ENCODE data around the gene CFAP92.
"Not testable (repeated sequence)": the region's sequence is repeated elsewhere in the genome, so short reads cannot be mapped to it uniquely, and the experiment has no call there.

Gene CFAP92

DNA sequence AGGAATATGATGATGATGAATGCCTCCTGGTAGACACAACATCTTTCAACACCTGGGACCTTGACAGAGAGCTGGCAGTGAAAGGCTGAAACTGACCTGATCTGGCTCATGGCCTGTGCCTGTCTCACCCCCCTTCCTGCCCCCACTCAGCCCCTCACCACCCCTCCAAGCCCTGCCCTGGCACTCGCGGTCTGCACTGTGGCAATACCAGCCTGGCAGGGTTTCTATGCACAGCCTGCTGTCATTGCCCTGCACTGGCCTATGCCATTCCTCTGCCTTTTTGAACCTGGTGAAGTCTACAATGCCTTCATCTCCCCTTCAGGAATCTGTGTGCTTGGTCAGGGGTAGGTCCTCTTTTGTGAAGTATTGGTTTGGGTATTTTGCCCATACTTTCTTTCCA lies 58.0 kb downstream of the CFAP92 start:
- DNase-seq (ENCODE audit: insufficient read length, low spot score) (no peak), FAIRE-seq (no peak)
- TF ChIP-seq POLR2A (IDR thresholded peaks at IDR 0.05; ENCODE audit: low read depth, low read length): no peak

DNA sequence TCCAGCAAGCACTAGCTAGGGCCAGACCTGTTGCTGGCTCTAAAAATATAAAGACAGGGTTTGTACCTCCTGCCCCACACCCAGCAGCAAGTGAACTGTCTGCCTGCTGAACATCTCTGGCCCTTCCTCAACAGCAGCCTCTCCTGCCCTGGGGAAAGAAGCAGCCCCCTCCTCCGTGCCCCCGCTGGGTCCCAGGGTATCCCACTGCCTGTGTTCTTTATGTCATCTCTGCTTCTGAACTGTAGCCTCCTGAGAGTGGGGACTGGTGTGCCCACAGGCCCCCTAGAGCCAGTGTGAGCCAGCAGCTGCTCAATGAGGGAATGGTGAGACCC lies 60.0 kb downstream of the CFAP92 start:
- DNase-seq (ENCODE audit: insufficient read length, low spot score): no peak
- FAIRE-seq: no peak
- TF ChIP-seq POLR2A (IDR thresholded peaks at IDR 0.05; ENCODE audit: low read depth, low read length): no peak

DNA sequence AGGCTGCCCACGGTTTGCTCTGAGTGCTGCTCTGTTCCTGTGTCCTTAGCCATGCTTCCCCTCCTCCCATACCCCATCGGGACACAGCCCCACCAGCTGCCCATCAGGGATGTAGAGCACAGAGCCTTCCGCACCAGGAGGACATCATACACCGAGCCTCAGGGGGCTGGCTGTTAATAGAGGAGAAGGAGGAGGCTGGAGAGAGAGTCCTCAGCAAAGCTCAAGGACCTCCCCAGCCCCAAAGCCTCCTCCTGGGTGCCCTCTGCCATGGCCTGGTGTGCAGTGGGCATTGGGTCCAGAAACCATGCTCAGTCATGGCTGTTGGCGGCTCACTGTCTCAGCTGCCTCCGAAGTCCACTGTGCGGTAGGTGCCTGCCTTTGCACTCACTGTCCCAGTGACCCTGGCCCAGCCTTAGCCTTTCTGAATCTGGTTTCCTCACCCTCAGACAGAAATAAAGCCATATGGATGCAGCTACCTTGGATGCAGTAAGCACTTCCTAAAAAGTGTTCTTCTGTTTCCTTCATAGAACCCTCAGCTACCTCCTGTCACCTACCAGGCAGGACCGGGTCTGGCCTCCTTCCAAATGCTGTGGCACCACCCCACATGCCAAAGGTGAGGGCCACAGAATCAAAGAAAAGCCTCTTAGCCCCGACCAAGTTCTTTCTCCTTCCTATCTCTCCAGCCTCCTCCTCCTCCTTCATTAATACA lies 60.5 kb downstream of the CFAP92 start:
- TF ChIP-seq POLR2A (IDR thresholded peaks at IDR 0.05; ENCODE audit: low read depth, low read length): no peak
- FAIRE-seq (no peak), DNase-seq (ENCODE audit: insufficient read length, low spot score) (no peak)

GRCh38 chr3:128932516-128933212 lies 61.2 kb downstream of the CFAP92 start:
- DNase-seq (ENCODE audit: insufficient read length, low spot score) (no peak), FAIRE-seq (no peak)
- TF ChIP-seq POLR2A (IDR thresholded peaks at IDR 0.05; ENCODE audit: low read depth, low read length): no peak

DNA sequence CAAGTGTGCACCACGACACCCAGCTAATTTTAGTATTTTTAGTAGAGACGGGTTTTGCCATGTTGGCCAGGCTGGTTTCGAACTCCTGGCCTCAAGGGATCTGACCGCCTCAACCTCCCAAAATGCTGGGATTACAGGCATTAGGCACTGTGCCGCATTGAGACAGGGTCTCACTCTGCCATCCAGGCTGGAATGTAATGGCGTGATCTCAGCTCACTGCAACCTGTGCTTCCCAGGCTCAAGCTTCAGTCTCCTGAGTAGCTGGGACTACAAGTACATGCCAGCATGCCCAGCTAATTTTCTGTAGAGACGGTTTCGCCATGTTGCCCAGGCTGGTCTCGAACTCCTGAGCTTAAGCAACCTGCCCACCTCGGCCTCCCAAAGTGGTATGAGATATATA lies 62.8 kb downstream of the CFAP92 start:
- DNase-seq (ENCODE audit: insufficient read length, low spot score): no peak
- no peak for TF ChIP-seq POLR2A (IDR thresholded peaks at IDR 0.05; ENCODE audit: low read depth, low read length)
- FAIRE-seq: no peak

GRCh38 chr3:128929364-128929763 lies 64.5 kb downstream of the CFAP92 start:
- no peak for FAIRE-seq
- DNase-seq (ENCODE audit: insufficient read length, low spot score): no peak
- no peak for TF ChIP-seq POLR2A (IDR thresholded peaks at IDR 0.05; ENCODE audit: low read depth, low read length)

DNA sequence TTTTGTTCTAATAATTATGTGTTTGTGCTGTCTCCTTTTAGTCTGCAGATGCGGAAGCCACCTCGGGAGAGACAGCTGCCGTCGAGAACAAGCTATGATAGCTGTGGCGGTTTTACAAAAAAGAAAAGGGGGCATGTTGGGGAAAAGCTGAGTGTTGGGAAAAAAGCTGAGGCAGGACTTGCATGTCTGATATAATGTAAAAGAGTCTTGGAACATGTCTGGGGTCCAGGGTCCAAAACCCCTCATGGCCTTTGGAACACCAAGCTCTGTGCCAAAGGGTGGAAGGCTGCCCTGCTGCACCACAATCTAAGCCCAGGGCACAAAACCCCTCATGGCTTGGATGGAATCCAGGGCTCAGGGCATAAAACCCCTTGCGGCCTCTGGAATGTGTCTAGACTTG lies 69.9 kb downstream of the CFAP92 start:
- FAIRE-seq: not testable (repeated sequence)

DNA sequence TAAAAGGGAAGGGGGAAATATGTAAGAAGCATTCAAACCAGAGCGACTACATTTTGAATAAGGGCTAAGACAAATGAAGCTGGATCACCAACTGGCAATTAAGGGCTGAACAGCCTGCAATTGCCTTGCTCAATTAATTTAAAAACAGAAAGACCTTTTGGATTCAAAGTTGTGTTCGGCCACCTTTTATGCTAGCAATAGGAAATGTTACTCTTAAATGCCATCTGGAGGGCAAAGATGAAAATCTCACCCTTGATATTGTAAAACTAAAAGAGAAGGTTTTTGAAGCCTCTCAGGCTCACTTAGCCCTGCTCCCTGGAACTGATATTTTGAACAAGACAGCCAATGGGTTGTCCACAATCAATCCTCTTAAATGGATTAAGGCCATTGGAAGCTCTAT lies 70.3 kb downstream of the CFAP92 start:
- TF ChIP-seq POLR2A (IDR thresholded peaks at IDR 0.05; ENCODE audit: low read depth, low read length): no peak
- no peak for FAIRE-seq
- no peak for DNase-seq (ENCODE audit: insufficient read length, low spot score)

More for the DNA sequence above, 69.9 kb downstream of the CFAP92 start:
- DNase-seq (ENCODE audit: insufficient read length, low spot score): not testable (repeated sequence)

GRCh38 chr3:128922804-128923459 lies 70.9 kb downstream of the CFAP92 start:
- no peak for FAIRE-seq
- DNase-seq (ENCODE audit: insufficient read length, low spot score): no peak
- no peak for TF ChIP-seq POLR2A (IDR thresholded peaks at IDR 0.05; ENCODE audit: low read depth, low read length)

DNA sequence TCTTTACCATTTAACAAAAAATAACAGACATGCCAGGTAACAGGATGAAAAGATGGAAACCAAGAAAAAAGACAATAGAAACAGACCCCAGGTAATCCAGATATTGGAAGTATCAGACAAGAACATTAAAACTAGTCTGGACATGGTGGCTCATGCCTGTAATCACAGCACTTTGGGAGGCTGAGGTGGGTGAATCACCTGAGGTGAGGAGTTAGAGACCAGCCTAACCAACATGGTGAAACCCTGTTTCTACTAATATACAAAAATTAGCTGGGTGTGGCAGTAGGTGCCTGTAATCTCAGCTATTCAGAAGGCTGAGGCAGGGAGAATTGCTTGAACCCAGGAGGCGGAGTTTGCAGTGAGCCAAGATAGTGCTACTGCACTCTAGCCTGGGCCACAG lies 73.9 kb downstream of the CFAP92 start:
- no peak for FAIRE-seq
- TF ChIP-seq POLR2A (IDR thresholded peaks at IDR 0.05; ENCODE audit: low read depth, low read length): no peak
- DNase-seq (ENCODE audit: insufficient read length, low spot score): no peak

- TF ChIP-seq POLR2A (IDR thresholded peaks at IDR 0.05; ENCODE audit: low read depth, low read length): no peak
- no peak for DNase-seq (ENCODE audit: insufficient read length, low spot score)
- no peak for FAIRE-seq
Observed at GRCh38 chr3:128917291-128917690, 76.6 kb downstream of the CFAP92 start.

DNA sequence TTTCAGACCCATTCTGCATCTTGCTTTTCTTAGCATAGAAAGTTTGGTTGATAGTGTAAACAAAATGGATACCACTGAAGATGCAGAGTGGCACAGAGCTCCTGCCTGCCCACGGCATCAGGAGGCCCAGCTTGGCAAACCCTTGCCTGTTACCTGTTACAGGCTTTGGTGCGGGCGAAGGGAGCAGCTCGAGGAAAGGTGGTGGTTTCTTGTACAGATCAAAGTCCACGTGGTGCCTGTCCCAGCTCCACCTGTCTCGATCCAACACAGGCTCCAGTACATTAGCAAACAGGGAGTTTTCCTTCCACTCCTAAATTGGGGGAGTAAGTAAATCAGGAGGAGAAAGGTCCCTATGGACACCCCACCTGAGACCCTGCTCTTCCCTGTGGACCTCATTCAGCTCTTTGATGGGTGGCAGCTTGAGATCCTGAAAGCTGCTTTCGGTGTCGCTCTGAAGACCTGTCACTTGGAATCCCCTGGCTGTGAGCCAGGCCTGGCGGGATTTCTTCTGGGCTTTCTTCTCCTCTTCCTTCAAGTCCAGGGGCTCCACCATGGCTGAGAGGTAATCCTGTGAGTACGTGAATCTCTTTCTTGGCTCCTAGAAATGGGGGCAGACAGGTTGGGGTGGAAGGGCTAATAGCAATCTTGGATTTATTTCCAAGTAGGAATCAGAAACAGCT lies 78.8 kb downstream of the CFAP92 start:
- no peak for DNase-seq (ENCODE audit: insufficient read length, low spot score)
- no peak for FAIRE-seq
- TF ChIP-seq POLR2A (IDR thresholded peaks at IDR 0.05; ENCODE audit: low read depth, low read length): no peak

DNA sequence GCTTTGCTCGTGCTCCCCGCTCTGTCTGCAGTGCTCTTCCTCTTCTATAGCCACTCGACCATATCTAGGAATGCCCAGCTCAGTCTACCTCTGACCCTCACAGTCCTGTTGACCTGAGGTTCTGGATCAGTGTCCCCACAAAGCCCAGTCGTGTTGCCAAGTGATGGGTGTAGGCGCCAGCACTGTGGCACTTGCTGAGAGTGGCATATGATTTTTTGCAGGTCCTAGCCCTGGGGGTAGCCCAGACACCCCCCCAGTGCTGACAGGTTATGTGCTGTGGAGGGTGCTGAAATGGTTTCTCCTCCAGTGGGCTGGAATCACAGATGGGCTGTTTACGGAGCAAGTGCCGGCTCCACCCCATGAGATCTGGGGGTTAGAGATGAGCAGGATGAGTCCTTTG lies 82.0 kb downstream of the CFAP92 start:
- DNase-seq (ENCODE audit: insufficient read length, low spot score): no peak
- FAIRE-seq: no peak
- TF ChIP-seq POLR2A (IDR thresholded peaks at IDR 0.05; ENCODE audit: low read depth, low read length): no peak

GRCh38 chr3:128910006-128910405 lies 83.9 kb downstream of the CFAP92 start:
- DNase-seq (ENCODE audit: insufficient read length, low spot score) (no peak), FAIRE-seq (no peak)
- no peak for TF ChIP-seq POLR2A (IDR thresholded peaks at IDR 0.05; ENCODE audit: low read depth, low read length)
